ENCODE results near the gene SCRN1.

DNA sequence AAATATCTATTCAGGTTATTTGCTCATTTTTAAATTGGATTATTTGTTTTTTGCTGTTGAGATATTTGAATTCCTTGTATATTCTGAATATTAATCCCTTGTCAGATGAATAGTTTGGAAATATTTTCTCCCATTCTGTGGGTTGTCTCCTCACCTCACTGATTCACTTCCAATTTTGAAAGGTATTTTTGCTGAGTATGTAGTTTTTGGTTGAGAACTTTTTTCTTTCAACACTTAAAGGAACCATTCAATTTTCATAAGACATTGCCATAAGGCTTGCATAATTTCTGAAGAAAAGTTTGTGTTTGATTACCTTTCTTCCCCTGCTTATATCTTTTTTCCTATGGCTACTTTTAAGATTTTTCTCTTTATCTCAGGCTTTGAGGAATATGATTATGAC lies 8.9 kb upstream of the SCRN1 start:
- TF ChIP-seq CTCF (IDR thresholded peaks at IDR 0.05) = no peak
- no peak for TF ChIP-seq POLR2A (IDR thresholded peaks at IDR 0.05)

Data from uterus (tissue), 2 donors.